Measurements from ENCODE around the gene CWC25.

DNA sequence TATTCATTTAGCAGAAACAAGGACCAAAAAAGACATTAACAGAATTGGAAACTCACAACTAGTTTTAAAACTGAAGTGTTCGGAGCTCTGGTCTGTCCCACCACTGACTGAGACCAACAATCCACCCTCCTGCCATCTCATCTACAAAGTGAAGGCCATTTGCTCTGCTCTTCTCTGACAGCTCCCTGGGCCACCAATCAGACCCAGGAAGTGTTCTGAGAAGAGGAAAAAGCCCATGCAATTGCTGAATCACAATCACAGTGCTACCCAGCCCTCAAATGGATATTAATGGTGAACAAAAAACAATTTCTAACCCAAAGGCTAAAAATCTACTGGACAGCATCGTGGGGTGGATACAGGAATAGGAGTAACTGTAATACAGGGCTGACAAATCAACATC lies 26.3 kb upstream of the CWC25 start:
- TF ChIP-seq POLR2A (IDR thresholded peaks at IDR 0.05) = no peak
- TF ChIP-seq, protein P1, sequence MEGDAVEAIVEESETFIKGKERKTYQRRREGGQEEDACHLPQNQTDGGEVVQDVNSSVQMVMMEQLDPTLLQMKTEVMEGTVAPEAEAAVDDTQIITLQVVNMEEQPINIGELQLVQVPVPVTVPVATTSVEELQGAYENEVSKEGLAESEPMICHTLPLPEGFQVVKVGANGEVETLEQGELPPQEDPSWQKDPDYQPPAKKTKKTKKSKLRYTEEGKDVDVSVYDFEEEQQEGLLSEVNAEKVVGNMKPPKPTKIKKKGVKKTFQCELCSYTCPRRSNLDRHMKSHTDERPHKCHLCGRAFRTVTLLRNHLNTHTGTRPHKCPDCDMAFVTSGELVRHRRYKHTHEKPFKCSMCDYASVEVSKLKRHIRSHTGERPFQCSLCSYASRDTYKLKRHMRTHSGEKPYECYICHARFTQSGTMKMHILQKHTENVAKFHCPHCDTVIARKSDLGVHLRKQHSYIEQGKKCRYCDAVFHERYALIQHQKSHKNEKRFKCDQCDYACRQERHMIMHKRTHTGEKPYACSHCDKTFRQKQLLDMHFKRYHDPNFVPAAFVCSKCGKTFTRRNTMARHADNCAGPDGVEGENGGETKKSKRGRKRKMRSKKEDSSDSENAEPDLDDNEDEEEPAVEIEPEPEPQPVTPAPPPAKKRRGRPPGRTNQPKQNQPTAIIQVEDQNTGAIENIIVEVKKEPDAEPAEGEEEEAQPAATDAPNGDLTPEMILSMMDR (IDR thresholded peaks at IDR 0.05) = no peak
